ENCODE results near the gene TREML2.

Gene TREML2

GRCh38 chr6:41174610-41175009 lies 26.3 kb downstream of the TREML2 start:
- no peak for DNase-seq

- DNase-seq = no peak
Measured at GRCh38 chr6:41171908-41172307, 29.0 kb downstream of the TREML2 start.

- no peak for DNase-seq
Measured at GRCh38 chr6:41170547-41171160, 30.3 kb downstream of the TREML2 start.

- DNase-seq = no peak
Measured at GRCh38 chr6:41167173-41167963, 33.6 kb downstream of the TREML2 start.

GRCh38 chr6:41164551-41165120 lies 36.3 kb downstream of the TREML2 start:
- DNase-seq = no peak

GRCh38 chr6:41163419-41163717 lies 37.6 kb downstream of the TREML2 start:
- DNase-seq = no peak

GRCh38 chr6:41162687-41163418 lies 38.1 kb downstream of the TREML2 start, which contains the start of gene TREM2:
TREM2 (minus strand) TSS chr6:41163116; CDS start chr6:41163082, 34 bp downstream.
- DNase-seq = no peak

GRCh38 chr6:41161851-41162552 lies 38.9 kb downstream of the TREML2 start:
- no peak for DNase-seq

- no peak for DNase-seq
Measured at GRCh38 chr6:41161380-41161779, 39.6 kb downstream of the TREML2 start.

- no peak for DNase-seq
Measured at GRCh38 chr6:41160933-41161332, 40.0 kb downstream of the TREML2 start.

- peak; percentile 39 to 49 for DNase-seq
Measured at GRCh38 chr6:41159415-41160082, 41.4 kb downstream of the TREML2 start.

- no peak for DNase-seq
Measured at GRCh38 chr6:41157323-41157722, 43.6 kb downstream of the TREML2 start.

- DNase-seq = no peak
Measured at GRCh38 chr6:41156771-41157170, 44.2 kb downstream of the TREML2 start.

GRCh38 chr6:41156001-41156400 lies 44.9 kb downstream of the TREML2 start:
- DNase-seq = no peak

GRCh38 chr6:41155132-41155805 lies 45.7 kb downstream of the TREML2 start:
- no peak for DNase-seq

- DNase-seq = no peak
Measured at GRCh38 chr6:41153992-41154625, 46.8 kb downstream of the TREML2 start, which contains the start of gene TREML1. TREML1 (minus strand) TSS chr6:41154347; CDS start chr6:41154288, 59 bp downstream.

- DNase-seq = no peak
Measured at GRCh38 chr6:41153451-41153850, 47.5 kb downstream of the TREML2 start.

- DNase-seq = no peak
Measured at GRCh38 chr6:41150671-41151070, 50.3 kb downstream of the TREML2 start.

- DNase-seq = no peak
Measured at GRCh38 chr6:41147917-41148316, 53.0 kb downstream of the TREML2 start.

Data from NCI-H2081 (cell line).